Activated CD8-positive, alpha-beta memory T cell treated with anti-CD3 and anti-CD28 coated beads for 24 hours (primary cell): ENCODE measurements around the gene LMCD1.

ENCODE experiments used
- DNase-seq: peaks from one replicate; pipeline ENCODE4 v3.0.0-alpha.2; 2020

The LMCD1 gene

GRCh38 chr3:8539419-8539818 is 37.8 kb downstream of the LMCD1 start:
- DNase-seq, result no peak

GRCh38 chr3:8540456-8540855 is 38.8 kb downstream of the LMCD1 start:
- DNase-seq, result no peak

GRCh38 chr3:8541486-8541885 is 39.9 kb downstream of the LMCD1 start:
- no peak for DNase-seq

GRCh38 chr3:8542190-8543135 is 40.8 kb downstream of the LMCD1 start:
- no peak for DNase-seq

GRCh38 chr3:8546609-8547008 is 45.0 kb downstream of the LMCD1 start:
- DNase-seq, result no peak

GRCh38 chr3:8548502-8549275 is 47.1 kb downstream of the LMCD1 start:
- DNase-seq, result no peak

- DNase-seq, result no peak
These were observed 47.7 kb downstream of the LMCD1 start for GRCh38 chr3:8549354-8549753.

GRCh38 chr3:8550611-8551010 is 49.0 kb downstream of the LMCD1 start:
- no peak for DNase-seq

- no peak for DNase-seq
These were observed 50.7 kb downstream of the LMCD1 start for GRCh38 chr3:8552223-8552762.

GRCh38 chr3:8553405-8553804 is 51.8 kb downstream of the LMCD1 start:
- DNase-seq, result no peak

GRCh38 chr3:8554696-8555095 is 53.1 kb downstream of the LMCD1 start:
- DNase-seq, result no peak

GRCh38 chr3:8555113-8555661 is 53.6 kb downstream of the LMCD1 start:
- DNase-seq, result no peak

- DNase-seq, result no peak
These were observed 54.3 kb downstream of the LMCD1 start for GRCh38 chr3:8555725-8556472.

GRCh38 chr3:8556473-8556869 is 54.8 kb downstream of the LMCD1 start:
- no peak for DNase-seq

- DNase-seq, result no peak
These were observed 55.7 kb downstream of the LMCD1 start for GRCh38 chr3:8557298-8557697.

GRCh38 chr3:8558645-8559044 is 57.0 kb downstream of the LMCD1 start:
- DNase-seq, result no peak

- no peak for DNase-seq
These were observed 57.7 kb downstream of the LMCD1 start for GRCh38 chr3:8559351-8559750.

- DNase-seq, result no peak
These were observed 58.9 kb downstream of the LMCD1 start for GRCh38 chr3:8560366-8561007.

GRCh38 chr3:8561370-8561769 is 59.7 kb downstream of the LMCD1 start:
- no peak for DNase-seq

GRCh38 chr3:8562081-8562595 is 60.5 kb downstream of the LMCD1 start:
- DNase-seq, result no peak

GRCh38 chr3:8563146-8563545 is 61.5 kb downstream of the LMCD1 start:
- no peak for DNase-seq

- DNase-seq, result no peak
These were observed 62.0 kb downstream of the LMCD1 start for GRCh38 chr3:8563597-8563996.
